ENCODE results near the gene ZNF609.
A peak's percentile ranks its signal among the peaks of the same experiment; 100 is the strongest.

Gene ZNF609

GRCh38 chr15:64460206-64460723 lies at the start of gene ZNF609:
ZNF609 (plus strand) TSS chr15:64460578; CDS start chr15:64499420, 38,842 bp downstream.
- peak; percentile 97 to 99 for DNase-seq

GRCh38 chr15:64412216-64412615 lies 48.2 kb upstream of the ZNF609 start:
- DNase-seq: no peak

- DNase-seq: no peak
Observed at GRCh38 chr15:64422697-64423096, 37.7 kb upstream of the ZNF609 start.

- no peak for DNase-seq
Observed at GRCh38 chr15:64423970-64424369, 36.4 kb upstream of the ZNF609 start.

- DNase-seq: no peak
Observed at GRCh38 chr15:64425221-64425620, 35.2 kb upstream of the ZNF609 start.

GRCh38 chr15:64426845-64427465 lies 33.4 kb upstream of the ZNF609 start:
- DNase-seq: peak in 1 of 2 experiments; percentile 39

GRCh38 chr15:64429448-64429847 lies 30.9 kb upstream of the ZNF609 start:
- DNase-seq: no peak

- DNase-seq: peak; percentile 21 to 35
Observed at GRCh38 chr15:64430000-64430735, 30.2 kb upstream of the ZNF609 start.

- DNase-seq: no peak
Observed at GRCh38 chr15:64437982-64438381, 22.4 kb upstream of the ZNF609 start.

- no peak for DNase-seq
Observed at GRCh38 chr15:64438653-64439447, 21.5 kb upstream of the ZNF609 start.

- no peak for DNase-seq
Observed at GRCh38 chr15:64441852-64442251, 18.5 kb upstream of the ZNF609 start.

- DNase-seq: no peak
Observed at GRCh38 chr15:64443016-64443415, 17.4 kb upstream of the ZNF609 start.

- DNase-seq: no peak
Observed at GRCh38 chr15:64443747-64444621, 16.4 kb upstream of the ZNF609 start.

- DNase-seq: no peak
Observed at GRCh38 chr15:64444836-64445235, 15.5 kb upstream of the ZNF609 start.

- DNase-seq: no peak
Observed at GRCh38 chr15:64447536-64448315, 12.7 kb upstream of the ZNF609 start.

- DNase-seq: peak; percentile 92 to 93
Observed at GRCh38 chr15:64452988-64453688, 7.2 kb upstream of the ZNF609 start.

GRCh38 chr15:64453689-64454037 lies 6.7 kb upstream of the ZNF609 start:
- no peak for DNase-seq

GRCh38 chr15:64454282-64454681 lies 6.1 kb upstream of the ZNF609 start:
- no peak for DNase-seq

- no peak for DNase-seq
Observed at GRCh38 chr15:64455961-64456371, 4.4 kb upstream of the ZNF609 start.

- DNase-seq: no peak
Observed at GRCh38 chr15:64456634-64457108, 3.7 kb upstream of the ZNF609 start.
